Measurements from ENCODE around the gene UGCG.

The UGCG gene

DNA sequence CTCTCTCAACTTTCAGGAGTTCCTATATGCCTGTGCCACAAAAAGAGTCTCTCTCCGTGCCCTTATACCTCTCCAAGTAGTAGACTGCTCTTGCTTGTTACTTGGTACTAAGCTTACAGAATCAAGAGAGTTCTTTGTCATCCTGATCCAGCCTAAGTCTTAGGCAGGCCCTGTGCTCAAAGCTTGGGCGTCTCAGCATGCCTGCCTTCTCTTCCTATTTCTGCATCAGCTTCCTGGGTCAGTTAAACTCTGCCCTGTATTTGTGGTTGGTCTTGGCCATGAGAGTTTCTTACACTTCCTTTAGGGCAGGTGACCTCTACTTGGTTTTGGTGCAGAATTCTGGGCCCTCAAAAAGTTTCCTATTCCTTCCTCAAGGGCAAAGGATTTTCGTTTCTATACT, 33.0 kb upstream of the UGCG start:
- TF ChIP-seq CTCF (IDR thresholded peaks at IDR 0.05; ENCODE audit: low read depth, low read length): no peak

GRCh38 chr9:111866976-111867375, 29.6 kb upstream of the UGCG start:
- no peak for TF ChIP-seq CTCF (IDR thresholded peaks at IDR 0.05; ENCODE audit: low read depth, low read length)
- no peak overlapping the region for H3K4me3 ChIP-seq (ENCODE audit: low read depth, low read length)

More for the DNA sequence above, 33.0 kb upstream of the UGCG start:
- no peak overlapping the region for H3K4me3 ChIP-seq (ENCODE audit: low read depth, low read length)

DNA sequence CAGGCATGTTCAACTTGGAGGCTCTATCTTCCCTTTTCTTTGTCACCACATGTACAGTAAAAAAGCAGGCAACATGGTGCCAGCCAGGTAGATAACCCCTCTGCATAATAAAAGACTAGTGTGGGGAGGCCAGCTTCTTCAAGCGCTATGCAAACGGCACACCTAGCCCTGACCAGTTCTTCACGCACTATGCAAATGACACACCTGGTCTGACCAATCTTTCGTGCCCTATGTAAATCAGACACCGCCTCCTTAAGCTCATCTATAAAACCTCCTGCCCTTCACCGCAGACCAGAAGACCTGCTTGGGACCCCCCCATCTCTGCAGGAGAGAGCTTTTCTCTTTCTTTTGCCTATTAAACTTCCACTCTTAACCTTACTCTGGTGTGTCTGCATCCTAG, 28.1 kb upstream of the UGCG start:
- H3K4me3 ChIP-seq (ENCODE audit: low read depth, low read length): no peak overlapping the region
- TF ChIP-seq CTCF (IDR thresholded peaks at IDR 0.05; ENCODE audit: low read depth, low read length): no peak

- H3K4me3 ChIP-seq (ENCODE audit: low read depth, low read length): no peak overlapping the region
- TF ChIP-seq CTCF (IDR thresholded peaks at IDR 0.05; ENCODE audit: low read depth, low read length): no peak
These were observed 25.7 kb upstream of the UGCG start for GRCh38 chr9:111870774-111871498.

GRCh38 chr9:111871499-111871855, 25.1 kb upstream of the UGCG start:
- TF ChIP-seq CTCF (IDR thresholded peaks at IDR 0.05; ENCODE audit: low read depth, low read length): no peak

GRCh38 chr9:111872886-111873285, 23.7 kb upstream of the UGCG start:
- H3K4me3 ChIP-seq (ENCODE audit: low read depth, low read length): no peak overlapping the region
- no peak for TF ChIP-seq CTCF (IDR thresholded peaks at IDR 0.05; ENCODE audit: low read depth, low read length)

More at GRCh38 chr9:111871499-111871855, 25.1 kb upstream of the UGCG start:
- no peak overlapping the region for H3K4me3 ChIP-seq (ENCODE audit: low read depth, low read length)

DNA sequence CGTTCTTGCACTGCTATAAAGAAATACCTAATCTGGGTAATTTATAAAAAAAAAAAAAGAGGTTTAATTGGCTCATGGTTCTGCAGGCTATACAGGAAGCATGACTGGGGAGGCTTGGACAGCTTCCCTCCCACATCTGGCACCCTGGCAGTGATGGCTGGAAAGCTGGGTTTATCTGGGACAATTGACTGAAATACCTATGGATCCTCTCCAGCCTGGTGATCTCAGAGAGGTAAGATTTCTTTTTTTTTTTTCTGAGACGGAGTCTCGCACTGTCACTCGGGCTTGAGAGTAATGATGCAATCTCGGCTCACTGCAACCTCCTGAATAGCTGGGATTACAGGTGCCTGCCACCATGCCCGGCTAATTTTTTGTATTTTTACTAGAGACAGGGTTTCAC, 22.7 kb upstream of the UGCG start:
- TF ChIP-seq CTCF (IDR thresholded peaks at IDR 0.05; ENCODE audit: low read depth, low read length): no peak
- no peak overlapping the region for H3K4me3 ChIP-seq (ENCODE audit: low read depth, low read length)

Measured in WI38 (cell line).